Adipocyte (in vitro differentiated cells): ENCODE measurements around the gene ADGRD2.
A peak's percentile ranks its signal among the peaks of the same experiment; 100 is the strongest.

ENCODE experiments used
- DNase-seq: peaks from one replicate; pipeline ENCODE4 v3.0.0-alpha.2; 2015; ENCODE audit warnings: low read depth
- H3K27me3 ChIP-seq: replicated peaks from 2 replicates; pipeline ENCODE4 v1.7.0; 2013; ENCODE audit warnings: mild to moderate bottlenecking, low read length, moderate library complexity; ENCODE audit not compliant: control insufficient read depth, insufficient read depth
- H3K36me3 ChIP-seq: 2 replicates; pipeline ENCODE4 v1.7.0; 2013; ENCODE audit warnings: low read length, mild to moderate bottlenecking, moderate library complexity; ENCODE audit not compliant: control insufficient read depth, insufficient read depth, severe bottlenecking
- H3K4me1 ChIP-seq: 2 replicates; pipeline ENCODE4 v1.7.0; 2013; ENCODE audit warnings: mild to moderate bottlenecking, low read length, moderate library complexity; ENCODE audit not compliant: control insufficient read depth, insufficient read depth
- H3K4me3 ChIP-seq: 2 replicates; pipeline ENCODE4 v1.7.0; 2013; ENCODE audit warnings: mild to moderate bottlenecking, low read length, moderate library complexity
- H3K9ac ChIP-seq: 2 replicates; pipeline ENCODE4 v1.7.0; 2013; ENCODE audit warnings: mild to moderate bottlenecking, low read length, moderate library complexity
- H3K9me3 ChIP-seq: 2 replicates; pipeline ENCODE4 v1.7.0; 2013; ENCODE audit warnings: mild to moderate bottlenecking, low read length, moderate library complexity; ENCODE audit not compliant: control insufficient read depth

Gene ADGRD2

GRCh38 chr9:124471761-124472160 lies 21.5 kb downstream of the ADGRD2 start:
- H3K36me3 ChIP-seq = no peaks in the 10 kb centered on the region
- no peak for DNase-seq
- H3K9ac ChIP-seq = no peak overlapping the region
- peaks cover 70% of the 10 kb centered on the region for H3K27me3 ChIP-seq
- H3K4me1 ChIP-seq = no peaks in the 10 kb centered on the region
- no peaks in the 10 kb centered on the region for H3K9me3 ChIP-seq
- H3K4me3 ChIP-seq = no peak overlapping the region

DNA sequence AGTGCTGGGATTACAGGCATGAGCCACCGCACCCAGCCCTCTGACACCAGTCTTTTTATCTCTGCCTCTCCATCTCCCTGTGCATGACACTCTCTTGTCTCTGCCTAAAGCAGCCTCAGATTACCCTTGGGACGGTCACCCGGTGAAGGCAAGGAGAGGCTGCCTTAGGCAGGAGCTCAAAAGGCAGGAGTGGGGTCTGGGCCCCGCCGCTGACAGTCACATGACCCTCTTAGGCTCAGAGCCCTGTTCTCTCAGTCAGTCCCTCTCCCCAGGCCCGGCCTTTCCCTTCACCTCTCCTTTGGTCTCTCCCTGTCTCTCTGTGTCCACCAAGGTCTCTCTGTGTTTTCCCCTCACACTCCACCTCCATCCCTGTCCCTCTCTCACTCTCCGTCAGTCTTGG lies 22.5 kb downstream of the ADGRD2 start:
- H3K9me3 ChIP-seq = no peaks in the 10 kb centered on the region
- H3K9ac ChIP-seq = no peak overlapping the region
- no peaks in the 10 kb centered on the region for H3K4me1 ChIP-seq
- DNase-seq = no peak
- H3K27me3 ChIP-seq = peaks cover 72% of the 10 kb centered on the region
- H3K4me3 ChIP-seq = no peak overlapping the region
- H3K36me3 ChIP-seq = no peaks in the 10 kb centered on the region

DNA sequence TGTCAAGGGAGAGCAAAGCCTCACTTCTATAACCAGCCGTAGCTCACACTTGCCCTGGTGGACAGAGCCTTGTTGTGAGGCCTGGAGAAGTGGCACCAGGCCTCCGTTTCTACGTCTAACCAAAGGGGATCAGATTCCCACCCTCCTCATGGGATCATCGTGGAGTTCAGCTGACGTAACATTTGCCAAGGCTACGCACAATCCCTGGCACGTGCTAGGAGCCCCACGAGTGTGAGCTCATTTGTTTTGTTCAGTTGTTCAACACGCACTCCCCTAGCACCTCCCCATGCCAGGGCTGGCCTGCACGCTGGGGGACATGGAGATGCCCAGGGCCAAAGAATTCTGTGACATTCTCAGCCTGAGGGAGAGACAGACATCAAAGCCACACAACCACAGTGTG lies 23.1 kb downstream of the ADGRD2 start:
- DNase-seq = no peak
- no peak overlapping the region for H3K4me3 ChIP-seq
- H3K4me1 ChIP-seq = no peaks in the 10 kb centered on the region
- peaks cover 70% of the 10 kb centered on the region for H3K27me3 ChIP-seq
- no peak overlapping the region for H3K9ac ChIP-seq
- no peaks in the 10 kb centered on the region for H3K36me3 ChIP-seq
- no peaks in the 10 kb centered on the region for H3K9me3 ChIP-seq

GRCh38 chr9:124474151-124474550 lies 23.9 kb downstream of the ADGRD2 start:
- H3K4me3 ChIP-seq = no peak overlapping the region
- peaks cover 78% of the 10 kb centered on the region for H3K27me3 ChIP-seq
- no peaks in the 10 kb centered on the region for H3K36me3 ChIP-seq
- no peaks in the 10 kb centered on the region for H3K9me3 ChIP-seq
- no peaks in the 10 kb centered on the region for H3K4me1 ChIP-seq
- no peak for DNase-seq
- H3K9ac ChIP-seq = no peak overlapping the region

GRCh38 chr9:124475158-124475867 lies 25.1 kb downstream of the ADGRD2 start:
- no peaks in the 10 kb centered on the region for H3K36me3 ChIP-seq
- H3K9ac ChIP-seq = no peak overlapping the region
- DNase-seq = no peak
- no peaks in the 10 kb centered on the region for H3K4me1 ChIP-seq
- H3K27me3 ChIP-seq = peaks cover 80% of the 10 kb centered on the region
- H3K9me3 ChIP-seq = no peaks in the 10 kb centered on the region
- H3K4me3 ChIP-seq = no peak overlapping the region

DNA sequence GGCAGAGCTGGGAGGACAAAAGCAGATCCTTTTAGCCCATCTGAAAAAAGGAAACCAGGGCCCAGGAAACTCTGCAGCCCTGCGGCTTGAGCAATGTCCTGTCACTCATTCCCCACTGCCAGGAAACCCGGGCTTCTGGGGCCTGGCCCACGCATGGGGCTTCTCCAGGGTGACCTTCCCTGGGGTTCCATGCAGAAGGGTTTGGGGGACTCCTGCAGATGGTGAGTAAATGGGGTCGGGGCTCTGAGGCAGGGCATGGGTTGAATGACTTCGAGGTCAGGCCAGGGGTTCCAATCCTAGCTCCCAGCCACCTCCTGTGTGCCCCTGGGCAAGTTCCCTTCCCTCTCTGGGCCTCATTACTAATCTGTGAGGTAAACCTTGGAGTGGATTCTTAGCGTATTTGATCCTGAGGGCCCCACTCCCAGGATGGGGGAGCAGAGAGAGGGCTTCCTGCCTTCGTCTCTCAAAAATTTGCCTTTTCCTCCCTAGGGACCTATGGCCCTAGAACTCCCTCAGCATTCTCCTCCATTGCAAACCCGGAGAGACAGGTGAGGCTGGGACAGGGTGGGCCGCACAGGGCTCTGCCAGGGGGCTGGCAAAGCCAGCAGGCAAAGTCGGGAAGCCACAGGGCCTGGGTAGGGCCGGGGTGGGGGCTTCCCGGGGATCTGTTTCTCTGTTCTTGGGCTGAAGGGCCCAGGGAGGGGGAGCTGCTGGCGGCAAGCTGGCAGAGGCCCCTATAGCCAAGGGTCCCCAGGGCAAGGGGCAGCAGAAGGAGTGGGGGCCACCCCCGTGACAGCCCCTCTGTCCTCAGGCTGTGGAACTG lies 25.8 kb downstream of the ADGRD2 start:
- Histone ChIP-seq H3K9me3 (no peaks in the 10 kb centered on the region), H3K4me1 (no peaks in the 10 kb centered on the region), H3K27me3 (peaks cover 78% of the 10 kb centered on the region), H3K36me3 (no peaks in the 10 kb centered on the region), H3K4me3 (no peak overlapping the region), H3K9ac (no peak overlapping the region)
- no peak for DNase-seq

- H3K9ac ChIP-seq = no peak overlapping the region
- H3K36me3 ChIP-seq = no peaks in the 10 kb centered on the region
- no peaks in the 10 kb centered on the region for H3K9me3 ChIP-seq
- peaks cover 72% of the 10 kb centered on the region for H3K27me3 ChIP-seq
- H3K4me3 ChIP-seq = no peak overlapping the region
- no peak for DNase-seq
- no peaks in the 10 kb centered on the region for H3K4me1 ChIP-seq
Observed at GRCh38 chr9:124477211-124477647, 27.0 kb downstream of the ADGRD2 start.

GRCh38 chr9:124477648-124478285 lies 27.5 kb downstream of the ADGRD2 start:
- no peak overlapping the region for H3K4me3 ChIP-seq
- H3K4me1 ChIP-seq = no peaks in the 10 kb centered on the region
- H3K36me3 ChIP-seq = no peaks in the 10 kb centered on the region
- H3K9ac ChIP-seq = no peak overlapping the region
- DNase-seq = peak; percentile 22
- no peaks in the 10 kb centered on the region for H3K9me3 ChIP-seq
- H3K27me3 ChIP-seq = peaks cover 72% of the 10 kb centered on the region

- Histone ChIP-seq H3K9me3 (no peaks in the 10 kb centered on the region), H3K27me3 (peaks cover 71% of the 10 kb centered on the region), H3K4me3 (no peak overlapping the region), H3K9ac (no peak overlapping the region), H3K36me3 (no peaks in the 10 kb centered on the region), H3K4me1 (no peaks in the 10 kb centered on the region)
- DNase-seq = no peak
Observed at GRCh38 chr9:124478354-124478753, 28.1 kb downstream of the ADGRD2 start.

- Histone ChIP-seq H3K4me3 (no peak overlapping the region), H3K27me3 (peaks cover 76% of the 10 kb centered on the region), H3K9ac (no peak overlapping the region), H3K4me1 (no peaks in the 10 kb centered on the region), H3K36me3 (no peaks in the 10 kb centered on the region), H3K9me3 (no peaks in the 10 kb centered on the region)
- DNase-seq = no peak
Observed at GRCh38 chr9:124479371-124479770, 29.1 kb downstream of the ADGRD2 start.

- Histone ChIP-seq H3K4me3 (no peak overlapping the region), H3K9me3 (no peaks in the 10 kb centered on the region), H3K9ac (no peak overlapping the region), H3K27me3 (peaks cover 75% of the 10 kb centered on the region), H3K4me1 (no peaks in the 10 kb centered on the region), H3K36me3 (no peaks in the 10 kb centered on the region)
- no peak for DNase-seq
Observed at GRCh38 chr9:124479947-124480620, 29.8 kb downstream of the ADGRD2 start.
